ENCODE data around the gene NTHL1.

Gene NTHL1

DNA sequence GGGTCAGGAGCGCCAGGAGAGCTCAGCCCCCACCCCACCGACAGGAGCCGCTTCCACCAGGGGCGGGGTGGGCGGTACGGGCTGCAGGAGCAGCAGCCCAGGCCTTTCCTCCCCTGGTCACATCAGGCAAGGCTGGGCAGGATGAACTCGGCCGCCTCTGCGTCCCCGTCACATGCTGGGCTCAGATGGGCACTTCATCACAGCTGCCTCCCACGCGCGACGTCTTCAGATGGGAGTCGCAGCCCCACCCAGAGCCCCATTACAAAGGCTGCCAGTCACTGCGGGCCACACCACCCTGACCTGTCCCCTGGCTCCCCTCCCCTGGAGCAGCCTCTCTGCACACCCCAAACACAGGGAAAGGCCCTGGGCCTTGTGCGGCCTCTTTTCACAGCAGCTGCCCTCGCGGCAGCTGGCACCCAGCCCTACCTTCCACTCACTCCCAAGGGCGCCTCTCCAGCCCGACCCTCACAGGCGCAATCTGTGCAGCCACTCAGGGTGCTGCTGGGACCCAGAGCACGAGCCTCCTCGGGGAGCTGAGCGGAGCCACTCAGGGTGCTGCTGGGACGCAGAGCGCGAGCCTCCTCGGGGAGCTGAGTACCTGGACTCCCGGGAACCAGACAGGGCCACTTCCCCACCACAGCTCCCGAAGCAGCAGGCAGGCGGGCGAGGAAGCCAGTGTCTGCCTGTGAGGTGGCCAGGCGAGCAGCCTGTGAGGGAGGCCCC is 42.7 kb downstream of the NTHL1 start:
- Histone ChIP-seq H3K36me3 (ENCODE audit: control insufficient read depth in 2 of 2, insufficient read depth in 2 of 2, low read length in 2 of 2) (peaks cover 15 to 22% of the 10 kb centered on the region in 2 donors), H3K9me3 (ENCODE audit: control insufficient read depth in 2 of 2, low read length in 2 of 2) (no peaks in the 10 kb centered on the region), H3K9ac (ENCODE audit: low read length in 2 of 2) (no peak overlapping the region), H3K27me3 (ENCODE audit: control insufficient read depth in 1 of 2, insufficient read depth in 2 of 2, low read length in 2 of 2) (no peaks in the 10 kb centered on the region), H3K27ac (ENCODE audit: low read length) (no peak overlapping the region), H3K4me1 (ENCODE audit: control insufficient read depth, insufficient read depth, low read length) (peaks cover 57% of the 10 kb centered on the region), H3K4me3 (ENCODE audit: low read length in 2 of 2) (no peak overlapping the region)

DNA sequence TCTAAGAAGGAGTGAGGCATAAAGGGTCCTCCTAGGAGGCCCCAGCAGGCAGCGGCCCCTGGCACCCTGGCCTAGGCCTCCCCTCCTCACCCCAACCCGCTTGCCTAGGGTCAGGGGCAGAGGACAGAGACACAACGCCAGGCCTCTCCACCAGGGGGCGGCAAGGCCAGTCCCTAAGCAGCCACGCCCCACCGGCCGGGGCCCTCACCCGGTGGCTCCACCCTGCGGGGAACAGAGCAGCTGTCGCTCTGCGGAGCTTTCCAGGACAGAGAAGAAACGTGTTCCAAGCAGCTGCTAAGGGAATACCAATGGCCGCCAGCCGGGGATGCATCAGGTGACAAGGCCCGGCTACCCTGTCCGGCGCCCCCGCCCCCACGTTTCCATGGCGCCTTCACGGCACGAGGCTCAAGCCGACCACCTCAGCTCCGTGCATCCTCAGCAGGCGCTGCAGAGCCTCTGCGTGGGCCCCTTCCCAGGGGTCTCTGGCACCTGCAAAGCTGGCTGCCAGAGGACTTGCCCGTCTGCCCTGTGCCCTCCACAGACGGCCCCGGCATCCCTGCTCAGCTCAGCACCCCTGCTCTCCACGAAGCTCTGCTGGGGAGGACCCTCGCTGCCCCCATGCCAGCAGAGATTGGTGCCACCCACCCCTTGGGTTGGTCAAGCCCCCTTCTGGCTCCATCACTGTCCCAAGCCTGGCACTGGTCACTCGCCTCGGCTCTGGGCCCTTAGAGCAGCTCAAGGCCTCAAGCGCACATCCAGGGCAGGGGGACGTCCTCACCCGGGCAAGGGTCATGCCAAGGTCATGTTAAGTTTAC is 43.6 kb downstream of the NTHL1 start:
- no peak overlapping the region for H3K27ac ChIP-seq (ENCODE audit: low read length)
- H3K9me3 ChIP-seq (ENCODE audit: control insufficient read depth in 2 of 2, low read length in 2 of 2), result no peaks in the 10 kb centered on the region
- H3K4me1 ChIP-seq (ENCODE audit: control insufficient read depth, insufficient read depth, low read length), result peaks cover 53% of the 10 kb centered on the region
- H3K9ac ChIP-seq (ENCODE audit: low read length in 2 of 2), result peak overlapping the region in 1 of 2 donors; percentile 28
- H3K27me3 ChIP-seq (ENCODE audit: control insufficient read depth in 1 of 2, insufficient read depth in 2 of 2, low read length in 2 of 2), result no peaks in the 10 kb centered on the region
- H3K4me3 ChIP-seq (ENCODE audit: low read length in 2 of 2), result peak overlapping the region in 1 of 2 donors; percentile 35
- peaks cover 16 to 26% of the 10 kb centered on the region in 2 donors for H3K36me3 ChIP-seq (ENCODE audit: control insufficient read depth in 2 of 2, insufficient read depth in 2 of 2, low read length in 2 of 2)

DNA sequence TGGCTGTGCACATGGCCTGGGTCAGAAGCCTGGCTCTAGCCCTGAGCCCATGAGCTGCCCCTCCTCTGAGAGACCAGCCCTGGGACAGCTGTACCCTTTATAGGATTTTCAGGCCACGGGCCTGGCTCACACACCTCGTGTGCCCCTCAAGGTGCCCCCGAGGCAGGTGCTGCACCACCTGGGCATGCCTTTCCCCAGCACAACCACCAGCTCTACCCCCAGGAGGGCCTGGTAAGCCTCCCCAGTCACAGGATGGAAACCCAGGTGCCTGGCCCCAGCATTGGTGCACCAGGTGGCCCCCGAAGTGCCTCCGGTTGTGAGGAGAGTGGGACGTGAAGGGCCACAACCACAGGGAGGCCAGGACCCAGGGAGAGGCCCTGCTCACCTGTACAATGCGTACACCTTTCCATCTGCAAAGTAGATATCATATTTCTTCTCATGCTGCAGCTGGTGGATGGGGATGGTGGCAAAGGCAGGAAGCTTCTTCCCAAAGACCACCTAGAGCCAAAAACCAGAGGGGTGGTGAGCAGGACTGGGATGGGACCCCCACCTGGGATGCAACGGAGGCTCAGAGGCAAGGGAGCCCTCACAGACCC is 44.3 kb downstream of the NTHL1 start:
- peaks cover 16 to 27% of the 10 kb centered on the region in 2 donors for H3K36me3 ChIP-seq (ENCODE audit: control insufficient read depth in 2 of 2, insufficient read depth in 2 of 2, low read length in 2 of 2)
- peaks cover 46% of the 10 kb centered on the region for H3K4me1 ChIP-seq (ENCODE audit: control insufficient read depth, insufficient read depth, low read length)
- no peak overlapping the region for H3K27ac ChIP-seq (ENCODE audit: low read length)
- H3K27me3 ChIP-seq (ENCODE audit: control insufficient read depth in 1 of 2, insufficient read depth in 2 of 2, low read length in 2 of 2), result no peaks in the 10 kb centered on the region
- no peaks in the 10 kb centered on the region for H3K9me3 ChIP-seq (ENCODE audit: control insufficient read depth in 2 of 2, low read length in 2 of 2)
- H3K9ac ChIP-seq (ENCODE audit: low read length in 2 of 2), result no peak overlapping the region
- no peak overlapping the region for H3K4me3 ChIP-seq (ENCODE audit: low read length in 2 of 2)

DNA sequence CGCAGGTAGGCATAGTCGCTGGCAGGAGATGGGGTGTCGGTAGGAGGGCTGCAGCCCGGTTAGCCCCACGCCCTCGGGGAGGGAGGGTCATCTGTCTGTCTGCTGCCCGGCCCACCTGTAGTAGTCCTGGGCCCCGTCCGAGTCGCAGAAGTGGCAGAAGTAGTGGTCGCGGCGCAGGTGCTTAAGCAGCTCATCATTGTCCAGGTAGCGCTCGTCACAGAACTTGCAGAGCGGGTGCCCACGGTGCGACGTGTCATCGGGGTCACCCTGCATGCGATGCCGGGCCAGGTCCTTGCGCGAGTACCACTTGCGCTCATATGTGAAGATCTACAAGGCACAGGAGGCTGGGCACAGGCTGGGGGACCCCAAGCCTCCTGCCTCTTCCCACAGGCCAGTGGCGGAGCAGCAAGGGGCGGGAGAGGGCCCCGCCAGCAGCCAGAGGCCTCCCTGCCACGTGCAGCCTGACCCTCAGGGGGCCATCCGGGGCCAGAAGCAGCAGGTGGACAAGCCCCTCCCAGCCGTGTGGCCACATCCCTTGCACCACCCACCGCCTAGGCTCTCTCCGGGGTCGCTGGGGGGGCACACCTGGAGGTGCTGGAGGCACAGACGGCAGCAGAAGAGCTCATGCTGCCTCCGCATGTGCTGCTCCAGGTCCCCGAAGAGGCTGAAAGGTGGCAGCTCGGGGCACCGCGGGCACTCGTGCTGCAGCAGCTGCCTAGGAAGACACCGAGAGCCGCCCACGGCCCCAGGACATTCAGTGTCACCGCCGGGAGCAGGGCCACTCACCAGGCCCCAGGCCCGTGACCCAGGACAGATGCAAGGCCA is 45.0 kb downstream of the NTHL1 start:
- peaks cover 21 to 27% of the 10 kb centered on the region in 2 donors for H3K36me3 ChIP-seq (ENCODE audit: control insufficient read depth in 2 of 2, insufficient read depth in 2 of 2, low read length in 2 of 2)
- no peaks in the 10 kb centered on the region for H3K27me3 ChIP-seq (ENCODE audit: control insufficient read depth in 1 of 2, insufficient read depth in 2 of 2, low read length in 2 of 2)
- H3K9me3 ChIP-seq (ENCODE audit: control insufficient read depth in 2 of 2, low read length in 2 of 2), result no peaks in the 10 kb centered on the region
- no peak overlapping the region for H3K27ac ChIP-seq (ENCODE audit: low read length)
- H3K4me3 ChIP-seq (ENCODE audit: low read length in 2 of 2), result no peak overlapping the region
- no peak overlapping the region for H3K9ac ChIP-seq (ENCODE audit: low read length in 2 of 2)
- H3K4me1 ChIP-seq (ENCODE audit: control insufficient read depth, insufficient read depth, low read length), result peaks cover 39% of the 10 kb centered on the region

DNA sequence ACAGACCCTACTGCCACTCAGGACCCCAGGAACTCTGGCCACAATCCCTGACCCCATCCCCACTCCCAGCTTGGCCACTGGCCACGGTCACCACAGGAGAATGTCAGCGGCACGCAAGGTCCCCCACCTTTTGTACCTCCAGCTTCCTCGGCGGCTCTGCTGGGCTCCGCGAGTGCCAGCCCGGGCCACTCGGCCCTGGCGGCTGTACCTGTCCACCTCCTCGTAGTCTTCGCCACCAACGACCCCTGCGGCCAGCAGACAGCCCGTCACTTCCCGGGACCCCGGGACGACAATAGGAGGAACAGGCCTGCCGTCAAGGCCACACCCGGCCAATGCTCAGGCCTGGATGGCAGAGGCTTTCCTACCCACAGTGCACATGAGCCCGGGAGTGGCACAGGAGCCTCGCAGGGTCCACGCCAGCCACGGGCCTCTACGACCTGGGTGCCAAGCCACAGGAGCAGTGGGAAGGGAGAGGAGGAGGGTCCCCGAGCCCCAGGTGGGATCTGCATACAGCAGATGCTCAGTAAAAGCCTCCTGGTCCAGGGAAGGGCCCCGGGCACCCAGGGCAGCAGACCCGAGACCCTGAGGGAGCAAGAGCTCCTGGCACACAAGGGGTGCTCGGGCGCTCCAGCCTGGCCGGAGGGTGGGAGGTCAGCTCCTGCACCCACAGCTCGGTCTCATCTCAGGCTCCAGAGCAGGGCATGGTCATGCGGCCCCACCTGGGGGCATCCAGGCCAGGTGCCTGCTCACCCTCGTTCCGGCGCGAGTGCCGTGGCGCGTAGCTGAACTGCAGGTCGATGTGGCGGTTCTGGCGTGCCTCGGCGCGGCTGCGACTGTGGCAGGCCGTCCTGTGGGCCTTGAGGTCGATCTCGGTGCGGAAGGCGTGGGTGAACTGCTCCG is 45.9 kb downstream of the NTHL1 start:
- H3K27ac ChIP-seq (ENCODE audit: low read length), result no peak overlapping the region
- peaks cover 30% of the 10 kb centered on the region for H3K4me1 ChIP-seq (ENCODE audit: control insufficient read depth, insufficient read depth, low read length)
- no peaks in the 10 kb centered on the region for H3K9me3 ChIP-seq (ENCODE audit: control insufficient read depth in 2 of 2, low read length in 2 of 2)
- no peak overlapping the region for H3K4me3 ChIP-seq (ENCODE audit: low read length in 2 of 2)
- H3K27me3 ChIP-seq (ENCODE audit: control insufficient read depth in 1 of 2, insufficient read depth in 2 of 2, low read length in 2 of 2), result no peaks in the 10 kb centered on the region
- peaks cover 23 to 27% of the 10 kb centered on the region in 2 donors for H3K36me3 ChIP-seq (ENCODE audit: control insufficient read depth in 2 of 2, insufficient read depth in 2 of 2, low read length in 2 of 2)
- no peak overlapping the region for H3K9ac ChIP-seq (ENCODE audit: low read length in 2 of 2)

DNA sequence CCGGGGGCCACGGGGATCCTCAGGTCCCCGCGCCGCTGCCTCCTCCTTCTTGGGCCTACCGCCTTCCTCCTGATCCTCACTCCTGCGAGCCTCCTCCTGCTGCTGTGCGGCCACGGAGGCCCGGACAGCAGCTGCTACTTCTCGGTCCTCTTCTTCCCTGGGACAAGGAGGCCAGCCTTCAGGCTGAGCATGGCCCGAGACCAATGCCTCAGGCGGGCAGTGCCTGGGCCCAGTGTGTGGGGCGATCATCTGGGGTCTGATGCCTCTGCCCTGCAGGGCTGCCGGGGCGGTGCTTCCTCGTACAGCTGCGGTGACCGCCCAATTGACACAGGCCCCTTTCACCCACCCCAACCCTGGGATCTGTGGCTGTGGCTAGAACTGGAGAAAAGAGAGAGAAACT is 46.6 kb downstream of the NTHL1 start:
- Histone ChIP-seq H3K27ac (ENCODE audit: low read length) (no peak overlapping the region), H3K4me3 (ENCODE audit: low read length in 2 of 2) (no peak overlapping the region), H3K9ac (ENCODE audit: low read length in 2 of 2) (no peak overlapping the region), H3K4me1 (ENCODE audit: control insufficient read depth, insufficient read depth, low read length) (peaks cover 27% of the 10 kb centered on the region), H3K36me3 (ENCODE audit: control insufficient read depth in 2 of 2, insufficient read depth in 2 of 2, low read length in 2 of 2) (peaks cover 23 to 27% of the 10 kb centered on the region in 2 donors), H3K27me3 (ENCODE audit: control insufficient read depth in 1 of 2, insufficient read depth in 2 of 2, low read length in 2 of 2) (no peaks in the 10 kb centered on the region), H3K9me3 (ENCODE audit: control insufficient read depth in 2 of 2, low read length in 2 of 2) (no peaks in the 10 kb centered on the region)

DNA sequence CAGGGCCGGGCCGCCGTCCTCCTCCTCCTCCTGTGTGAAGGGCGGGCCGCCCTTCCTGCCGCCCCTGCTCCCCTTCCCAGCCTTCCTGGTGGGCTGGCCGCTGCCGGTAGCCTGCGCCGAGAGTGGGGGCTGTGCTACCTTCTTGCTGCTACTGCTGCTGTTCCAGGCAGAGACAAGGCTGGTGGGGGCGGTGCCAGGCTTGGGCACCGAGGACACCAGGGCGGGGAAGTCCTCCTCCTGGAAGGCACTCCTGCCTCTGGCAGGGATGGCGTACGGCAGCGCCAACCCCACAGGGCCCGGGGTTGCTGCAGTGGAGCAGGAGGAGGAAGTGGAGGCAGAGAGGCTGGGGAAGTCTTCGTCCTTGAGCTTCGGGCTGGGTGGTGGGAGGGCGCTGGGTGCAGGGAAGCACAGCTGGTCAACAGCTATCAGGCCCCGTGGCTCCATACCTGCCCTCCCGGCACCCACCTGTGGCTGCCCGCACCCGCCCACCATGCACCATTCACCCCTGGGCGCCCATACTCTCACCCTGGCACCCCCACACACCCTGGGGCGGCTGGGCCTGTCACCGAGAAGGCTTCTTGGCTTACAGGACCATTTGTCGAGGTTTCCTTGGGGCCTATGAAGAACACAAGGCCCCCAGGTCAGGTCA is 47.6 kb downstream of the NTHL1 start:
- H3K27me3 ChIP-seq (ENCODE audit: control insufficient read depth in 1 of 2, insufficient read depth in 2 of 2, low read length in 2 of 2), result no peaks in the 10 kb centered on the region
- no peak overlapping the region for H3K4me3 ChIP-seq (ENCODE audit: low read length in 2 of 2)
- no peaks in the 10 kb centered on the region for H3K9me3 ChIP-seq (ENCODE audit: control insufficient read depth in 2 of 2, low read length in 2 of 2)
- H3K36me3 ChIP-seq (ENCODE audit: control insufficient read depth in 2 of 2, insufficient read depth in 2 of 2, low read length in 2 of 2), result peaks cover 23 to 27% of the 10 kb centered on the region in 2 donors
- H3K4me1 ChIP-seq (ENCODE audit: control insufficient read depth, insufficient read depth, low read length), result peaks cover 18% of the 10 kb centered on the region
- no peak overlapping the region for H3K9ac ChIP-seq (ENCODE audit: low read length in 2 of 2)
- no peak overlapping the region for H3K27ac ChIP-seq (ENCODE audit: low read length)

DNA sequence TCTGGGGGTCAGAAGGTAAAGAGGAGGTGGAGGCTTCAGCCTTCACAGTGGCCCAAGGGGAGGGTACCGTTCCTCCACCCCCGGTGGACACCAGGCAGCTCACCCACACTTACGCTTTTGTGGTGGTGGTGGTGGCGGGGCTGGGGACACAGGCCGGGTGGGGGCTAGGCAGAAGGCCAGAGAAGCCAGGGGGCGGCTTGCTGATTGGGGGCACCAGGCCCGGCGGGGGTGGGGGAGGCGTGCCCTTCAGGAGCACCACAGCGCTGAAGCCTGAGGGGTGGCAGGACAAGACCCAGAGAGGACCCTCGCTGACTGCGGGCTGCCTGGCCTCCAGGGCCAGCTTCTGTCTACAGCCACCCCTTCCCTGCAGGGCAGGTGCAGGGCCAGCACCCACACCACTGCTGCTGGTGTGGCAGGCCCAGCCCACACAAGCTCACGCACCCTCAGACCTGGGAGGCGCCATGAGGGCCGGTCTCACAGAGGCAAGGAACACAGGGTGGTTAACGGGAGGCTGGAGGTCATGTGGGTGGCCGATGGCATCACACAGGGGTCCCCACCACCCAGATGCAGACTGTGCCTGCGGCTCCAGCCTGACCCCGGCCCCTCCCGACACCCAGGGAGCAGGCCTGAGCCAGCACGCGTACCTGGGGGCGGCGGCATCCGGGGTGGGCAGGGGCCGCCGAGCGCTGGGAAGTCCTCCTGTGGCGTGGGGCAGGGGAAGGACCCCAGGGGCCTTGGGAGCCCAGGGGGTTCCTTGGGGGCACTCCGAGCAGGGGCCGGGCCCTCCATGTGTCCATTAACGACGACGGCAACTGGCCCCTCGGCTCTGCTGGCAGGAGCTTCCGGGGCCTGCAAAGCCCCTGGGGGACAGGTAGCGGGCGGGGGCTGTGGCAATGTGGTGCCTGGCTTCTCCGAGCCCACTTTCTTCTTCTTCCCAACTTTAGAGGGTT is 48.5 kb downstream of the NTHL1 start:
- peaks cover 23 to 27% of the 10 kb centered on the region in 2 donors for H3K36me3 ChIP-seq (ENCODE audit: control insufficient read depth in 2 of 2, insufficient read depth in 2 of 2, low read length in 2 of 2)
- H3K4me3 ChIP-seq (ENCODE audit: low read length in 2 of 2), result no peak overlapping the region
- no peak overlapping the region for H3K27ac ChIP-seq (ENCODE audit: low read length)
- no peak overlapping the region for H3K9ac ChIP-seq (ENCODE audit: low read length in 2 of 2)
- peaks cover 9% of the 10 kb centered on the region for H3K4me1 ChIP-seq (ENCODE audit: control insufficient read depth, insufficient read depth, low read length)
- H3K27me3 ChIP-seq (ENCODE audit: control insufficient read depth in 1 of 2, insufficient read depth in 2 of 2, low read length in 2 of 2), result no peaks in the 10 kb centered on the region
- no peaks in the 10 kb centered on the region for H3K9me3 ChIP-seq (ENCODE audit: control insufficient read depth in 2 of 2, low read length in 2 of 2)

Data from stomach smooth muscle (tissue), 2 donors.